PC-9 (cell line): ENCODE data around the gene TRABD2A. TPM values are rescaled to one million over a fixed set of nuclear protein-coding genes. Genes with fewer than 3 reads are reported as not detected.

ENCODE experiments used
- BruUV-seq: library from RNA; stranded (reverse); fragments of 400-500 nt; replicated peaks from 2 replicates; lab custom pipeline; 2021; lab: Mats Ljungman, UMichigan
- CTCF ChIA-PET: fragments of 300-600 bp; sonication (Branson Sonifier 250); formaldehyde crosslinking; loops from one replicate; lab custom pipeline; 2022; ENCODE audit warnings: antibody characterized with exemption; lab: Charles Lee
- POLR2A ChIA-PET: fragments of 300-600 bp; sonication (Branson Sonifier 250); formaldehyde crosslinking; loops from one replicate; lab custom pipeline; 2022; ENCODE audit warnings: antibody characterized with exemption; ENCODE audit not compliant: unreplicated experiment; lab: Charles Lee
- DNase-seq, 2 experiments: peaks; one replicate each; pipeline versions ENCODE4 v3.0.0 to v3.0.0-alpha.2; 2015 to 2022; ENCODE audit warnings: mixed read lengths in 1 of 2
- H2AFZ ChIP-seq: fragments of 200-600 bp; sonication (generic); 2 replicates; pipeline ENCODE4 v1.8.1; 2017; ENCODE audit warnings: antibody characterized with exemption
- H3F3A ChIP-seq: fragments of 200-600 bp; sonication (generic); 2 replicates; pipeline ENCODE4 v1.8.1; 2017; ENCODE audit warnings: antibody characterized with exemption, mild to moderate bottlenecking, low read depth; ENCODE audit not compliant: insufficient read depth
- H3K27ac ChIP-seq: fragments of 200-600 bp; sonication (generic); 2 replicates; pipeline ENCODE4 v1.6.1; 2016; ENCODE audit warnings: mixed run types
- H3K27me3 ChIP-seq: fragments of 200-600 bp; sonication (generic); 2 replicates; pipeline ENCODE4 v1.6.1; 2016; ENCODE audit warnings: low read depth, mixed run types; ENCODE audit not compliant: insufficient read depth
- H3K36me3 ChIP-seq: fragments of 200-600 bp; sonication (generic); 2 replicates; pipeline ENCODE4 v1.6.1; 2016; ENCODE audit warnings: low read depth, mixed run types
- H3K4me1 ChIP-seq: fragments of 200-600 bp; sonication (generic); replicated peaks from 2 replicates; pipeline ENCODE4 v1.6.1; 2016; ENCODE audit warnings: mixed run types; ENCODE audit not compliant: insufficient read depth
- H3K4me2 ChIP-seq: fragments of 200-600 bp; sonication (generic); 2 replicates; pipeline ENCODE4 v1.6.1; 2017; ENCODE audit warnings: mixed run types
- H3K4me3 ChIP-seq: fragments of 200-600 bp; sonication (generic); 2 replicates; pipeline ENCODE4 v1.6.1; 2016; ENCODE audit warnings: mixed run types
- H3K79me2 ChIP-seq: fragments of 200-600 bp; sonication (generic); 2 replicates; pipeline ENCODE4 v1.6.1; 2017; ENCODE audit warnings: low read depth, mixed run types
- H3K9me2 ChIP-seq: fragments of 200-600 bp; sonication (generic); 2 replicates; pipeline ENCODE4 v1.8.1; 2017; ENCODE audit warnings: mild to moderate bottlenecking; ENCODE audit not compliant: insufficient read depth
- H3K9me3 ChIP-seq: fragments of 200-600 bp; sonication (generic); 2 replicates; pipeline ENCODE4 v1.8.1; 2016; ENCODE audit warnings: low read depth; ENCODE audit not compliant: insufficient read depth
- H4K20me1 ChIP-seq: fragments of 200-600 bp; sonication (generic); 2 replicates; pipeline ENCODE4 v1.8.1; 2017; ENCODE audit not compliant: insufficient read depth
- EZH2 ChIP-seq: fragments of 200-600 bp; sonication (generic); IDR thresholded peaks from 2 replicates; pipeline ENCODE4 v1.8.0; 2017; ENCODE audit warnings: antibody characterized with exemption, low read depth
- intact Hi-C: fragments of 100-400 bp; cut with micrococcal nuclease; formaldehyde crosslinking; loops from one replicate; pipeline ENCODE4 v1.10.0; 2022; ENCODE audit not compliant: unreplicated experiment
- total RNA-seq: library from RNA; stranded (reverse); gene quantifications from 2 replicates; pipeline ENCODE4 v1.2.3, GENCODE V29; 2021
- TF ChIP-seq, protein P1 (sequence below): fragments of 200-600 bp; sonication (generic); conservative IDR thresholded peaks from 2 replicates; pipeline ENCODE4 v1.6.1; 2017; ENCODE audit warnings: mixed run types, antibody characterized with exemption, mild to moderate bottlenecking, moderate library complexity

The TRABD2A gene
- total RNA-seq, 1 experiment from 2014 or later = 2.2 TPM

DNA sequence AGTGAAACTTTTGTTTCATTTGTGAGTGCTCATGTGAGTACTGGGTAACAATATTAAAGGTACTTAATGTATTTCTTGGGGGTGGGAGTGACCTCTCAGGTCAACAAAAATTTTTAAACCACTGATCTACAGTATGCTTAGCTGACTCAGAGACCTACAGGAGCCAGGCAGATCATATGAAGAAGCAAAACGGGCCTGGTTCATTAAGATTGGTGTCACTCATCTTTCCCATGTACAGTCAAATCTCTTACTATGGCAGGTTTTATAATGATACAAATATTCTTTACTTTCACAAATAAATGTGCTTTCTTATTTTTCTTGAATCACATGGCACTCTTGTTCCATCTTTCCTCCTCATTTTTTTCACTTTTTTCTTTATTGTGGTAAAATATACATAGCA is 16.9 kb upstream of the TRABD2A start:
- CTCF ChIA-PET = no interaction called here
- H4K20me1 ChIP-seq = no peaks in the 10 kb centered on the region
- no peak overlapping the region for H2AFZ ChIP-seq
- intact Hi-C loops = no loop called here
- H3F3A ChIP-seq = peaks cover 6% of the 10 kb centered on the region; the same call in 1 of the 2 replicates
- no peak for DNase-seq
- POLR2A ChIA-PET = no interaction called here
- H3K4me1 ChIP-seq = peaks cover 14% of the 10 kb centered on the region
- H3K9me3 ChIP-seq = no peaks in the 10 kb centered on the region
- no peak overlapping the region for H3K4me2 ChIP-seq
- no peak overlapping the region for H3K4me3 ChIP-seq
- no peaks in the 10 kb centered on the region for H3K9me2 ChIP-seq
- no peak overlapping the region for H3K27ac ChIP-seq
- no peaks in the 10 kb centered on the region for H3K79me2 ChIP-seq
- no peaks in the 10 kb centered on the region for H3K36me3 ChIP-seq
- H3K27me3 ChIP-seq = no peaks in the 10 kb centered on the region
- TF ChIP-seq EZH2 = no peak
- TF ChIP-seq, protein P1, sequence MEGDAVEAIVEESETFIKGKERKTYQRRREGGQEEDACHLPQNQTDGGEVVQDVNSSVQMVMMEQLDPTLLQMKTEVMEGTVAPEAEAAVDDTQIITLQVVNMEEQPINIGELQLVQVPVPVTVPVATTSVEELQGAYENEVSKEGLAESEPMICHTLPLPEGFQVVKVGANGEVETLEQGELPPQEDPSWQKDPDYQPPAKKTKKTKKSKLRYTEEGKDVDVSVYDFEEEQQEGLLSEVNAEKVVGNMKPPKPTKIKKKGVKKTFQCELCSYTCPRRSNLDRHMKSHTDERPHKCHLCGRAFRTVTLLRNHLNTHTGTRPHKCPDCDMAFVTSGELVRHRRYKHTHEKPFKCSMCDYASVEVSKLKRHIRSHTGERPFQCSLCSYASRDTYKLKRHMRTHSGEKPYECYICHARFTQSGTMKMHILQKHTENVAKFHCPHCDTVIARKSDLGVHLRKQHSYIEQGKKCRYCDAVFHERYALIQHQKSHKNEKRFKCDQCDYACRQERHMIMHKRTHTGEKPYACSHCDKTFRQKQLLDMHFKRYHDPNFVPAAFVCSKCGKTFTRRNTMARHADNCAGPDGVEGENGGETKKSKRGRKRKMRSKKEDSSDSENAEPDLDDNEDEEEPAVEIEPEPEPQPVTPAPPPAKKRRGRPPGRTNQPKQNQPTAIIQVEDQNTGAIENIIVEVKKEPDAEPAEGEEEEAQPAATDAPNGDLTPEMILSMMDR = no peak
- no TSS peak for BruUV-seq

- Histone ChIP-seq H3K4me1 (peaks cover 14% of the 10 kb centered on the region), H3K79me2 (no peaks in the 10 kb centered on the region), H3K9me3 (no peaks in the 10 kb centered on the region), H2AFZ (no peak overlapping the region), H3K27me3 (no peaks in the 10 kb centered on the region), H3K36me3 (no peaks in the 10 kb centered on the region), H3K4me2 (no peak overlapping the region), H3K4me3 (no peak overlapping the region), H3K27ac (no peak overlapping the region), H4K20me1 (no peaks in the 10 kb centered on the region), H3K9me2 (no peaks in the 10 kb centered on the region), H3F3A (peaks cover 6% of the 10 kb centered on the region; the same call in 1 of the 2 replicates)
- intact Hi-C loops = no loop called here
- ChIA-PET POLR2A (no interaction called here), CTCF (no interaction called here)
- no peak for DNase-seq
- no peak for TF ChIP-seq EZH2
- TF ChIP-seq, protein P1 = no peak
- no TSS peak for BruUV-seq
These were observed 15.7 kb upstream of the TRABD2A start for GRCh38 chr2:84896567-84896966.

GRCh38 chr2:84894758-84895520 is 14.1 kb upstream of the TRABD2A start:
- H4K20me1 ChIP-seq = no peaks in the 10 kb centered on the region
- peaks cover 6% of the 10 kb centered on the region; the same call in 1 of the 2 replicates for H3F3A ChIP-seq
- peaks cover 14% of the 10 kb centered on the region for H3K4me1 ChIP-seq
- no peaks in the 10 kb centered on the region for H3K27me3 ChIP-seq
- no peaks in the 10 kb centered on the region for H3K36me3 ChIP-seq
- no peak overlapping the region for H2AFZ ChIP-seq
- H3K27ac ChIP-seq = no peak overlapping the region
- no peaks in the 10 kb centered on the region for H3K9me2 ChIP-seq
- H3K4me2 ChIP-seq = no peak overlapping the region
- intact Hi-C loops = no loop called here
- DNase-seq = no peak
- no peaks in the 10 kb centered on the region for H3K79me2 ChIP-seq
- CTCF ChIA-PET = no interaction called here
- no TSS peak for BruUV-seq
- POLR2A ChIA-PET = no interaction called here
- no peak for TF ChIP-seq EZH2
- TF ChIP-seq, protein P1 = no peak
- no peaks in the 10 kb centered on the region for H3K9me3 ChIP-seq
- no peak overlapping the region for H3K4me3 ChIP-seq
